Measurements from ENCODE around the gene OR10V1. TPM values are rescaled to one million over a fixed set of nuclear protein-coding genes. Genes with fewer than 3 reads are reported as not detected.

OR10V1 gene
- total and polyA plus RNA-seq, 9 of the 15 experiments (the other 6 are each of a cell fraction or from before 2014, with no cell fraction given), result not detected

DNA sequence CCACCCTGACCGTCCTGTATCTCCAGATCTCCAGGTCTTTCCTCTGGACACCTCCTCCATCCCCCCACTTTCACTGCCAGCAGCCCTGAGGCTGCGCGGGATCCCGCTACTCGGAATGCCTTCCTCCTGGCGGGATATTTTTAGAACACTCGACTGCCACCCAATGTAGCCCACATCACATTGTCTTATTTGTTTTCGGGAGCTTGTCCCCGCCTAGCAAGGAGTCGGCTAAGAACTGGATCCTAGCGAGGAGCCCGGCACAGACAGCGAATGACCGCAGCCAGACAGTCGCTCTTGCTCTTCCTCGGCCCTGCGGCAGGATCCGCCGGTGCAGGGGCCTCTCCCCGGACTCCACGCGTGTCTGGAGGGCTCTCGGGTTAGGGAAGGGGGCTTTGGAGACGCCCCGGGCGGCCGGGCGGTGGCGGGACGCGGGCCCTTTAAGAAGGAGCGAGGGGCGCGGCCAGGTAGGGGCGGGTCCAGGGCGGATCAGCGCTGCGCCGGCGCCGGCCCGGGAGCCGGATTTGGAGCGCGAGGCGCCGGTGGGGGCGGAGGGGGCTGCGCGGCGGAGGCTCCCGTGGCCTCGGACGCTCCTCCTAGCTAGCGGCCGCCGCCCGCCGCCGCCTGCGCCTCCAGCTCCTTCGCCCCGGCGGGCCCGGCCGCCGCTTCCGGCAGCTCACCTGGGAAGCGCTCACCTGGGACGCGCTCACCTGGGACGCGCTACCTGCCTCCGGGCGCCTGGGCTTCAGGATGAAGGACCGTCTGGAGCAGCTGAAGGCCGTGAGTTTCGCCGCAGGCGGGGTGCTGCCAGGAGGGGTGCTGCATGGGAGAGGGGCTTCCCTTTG lies 41.4 kb upstream of the OR10V1 start, which contains the start of gene STX3 (continued):
- TF ChIP-seq COPS2 (conservative IDR thresholded peaks at IDR 0.05) (no peak), ZNF212 (CRISPR knock-in tag; IDR thresholded peaks at IDR 0.05) (no peak), TOE1 (IDR thresholded peaks at IDR 0.05; ENCODE audit: borderline replicate concordance) (peak; percentile 57; the same call in 1 of the 2 replicates), TOE1 (CRISPR knock-in tag; IDR thresholded peaks at IDR 0.05; ENCODE audit: borderline replicate concordance, low read depth) (no peak), FOXJ2 (tag; IDR thresholded peaks at IDR 0.05) (no peak), MAFG (tag; conservative IDR thresholded peaks at IDR 0.05) (no peak), ATF1 (CRISPR knock-in tag; IDR thresholded peaks at IDR 0.05) (no peak), ATF1 (tag; IDR thresholded peaks at IDR 0.05) (no peak)
- TF ChIP-seq, protein P1, sequence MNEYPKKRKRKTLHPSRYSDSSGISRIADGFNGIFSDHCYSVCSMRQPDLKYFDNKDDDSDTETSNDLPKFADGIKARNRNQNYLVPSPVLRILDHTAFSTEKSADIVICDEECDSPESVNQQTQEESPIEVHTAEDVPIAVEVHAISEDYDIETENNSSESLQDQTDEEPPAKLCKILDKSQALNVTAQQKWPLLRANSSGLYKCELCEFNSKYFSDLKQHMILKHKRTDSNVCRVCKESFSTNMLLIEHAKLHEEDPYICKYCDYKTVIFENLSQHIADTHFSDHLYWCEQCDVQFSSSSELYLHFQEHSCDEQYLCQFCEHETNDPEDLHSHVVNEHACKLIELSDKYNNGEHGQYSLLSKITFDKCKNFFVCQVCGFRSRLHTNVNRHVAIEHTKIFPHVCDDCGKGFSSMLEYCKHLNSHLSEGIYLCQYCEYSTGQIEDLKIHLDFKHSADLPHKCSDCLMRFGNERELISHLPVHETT (CRISPR knock-in tag; conservative IDR thresholded peaks at IDR 0.05 in 1 of 2, IDR thresholded peaks at IDR 0.05 in 1 of 2), result peak in 1 of 2 experiments; percentile 72; a peak in 1 of 4 replicates
- TF ChIP-seq, protein P2, sequence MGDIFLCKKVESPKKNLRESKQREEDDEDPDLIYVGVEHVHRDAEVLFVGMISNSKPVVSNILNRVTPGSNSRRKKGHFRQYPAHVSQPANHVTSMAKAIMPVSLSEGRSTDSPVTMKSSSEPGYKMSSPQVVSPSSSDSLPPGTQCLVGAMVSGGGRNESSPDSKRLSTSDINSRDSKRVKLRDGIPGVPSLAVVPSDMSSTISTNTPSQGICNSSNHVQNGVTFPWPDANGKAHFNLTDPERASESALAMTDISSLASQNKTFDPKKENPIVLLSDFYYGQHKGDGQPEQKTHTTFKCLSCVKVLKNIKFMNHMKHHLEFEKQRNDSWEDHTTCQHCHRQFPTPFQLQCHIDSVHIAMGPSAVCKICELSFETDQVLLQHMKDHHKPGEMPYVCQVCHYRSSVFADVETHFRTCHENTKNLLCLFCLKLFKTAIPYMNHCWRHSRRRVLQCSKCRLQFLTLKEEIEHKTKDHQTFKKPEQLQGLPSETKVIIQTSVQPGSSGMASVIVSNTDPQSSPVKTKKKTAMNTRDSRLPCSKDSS (IDR thresholded peaks at IDR 0.05; ENCODE audit: low read depth, partially characterized antibody), result no peak
- TF ChIP-seq, protein P3, sequence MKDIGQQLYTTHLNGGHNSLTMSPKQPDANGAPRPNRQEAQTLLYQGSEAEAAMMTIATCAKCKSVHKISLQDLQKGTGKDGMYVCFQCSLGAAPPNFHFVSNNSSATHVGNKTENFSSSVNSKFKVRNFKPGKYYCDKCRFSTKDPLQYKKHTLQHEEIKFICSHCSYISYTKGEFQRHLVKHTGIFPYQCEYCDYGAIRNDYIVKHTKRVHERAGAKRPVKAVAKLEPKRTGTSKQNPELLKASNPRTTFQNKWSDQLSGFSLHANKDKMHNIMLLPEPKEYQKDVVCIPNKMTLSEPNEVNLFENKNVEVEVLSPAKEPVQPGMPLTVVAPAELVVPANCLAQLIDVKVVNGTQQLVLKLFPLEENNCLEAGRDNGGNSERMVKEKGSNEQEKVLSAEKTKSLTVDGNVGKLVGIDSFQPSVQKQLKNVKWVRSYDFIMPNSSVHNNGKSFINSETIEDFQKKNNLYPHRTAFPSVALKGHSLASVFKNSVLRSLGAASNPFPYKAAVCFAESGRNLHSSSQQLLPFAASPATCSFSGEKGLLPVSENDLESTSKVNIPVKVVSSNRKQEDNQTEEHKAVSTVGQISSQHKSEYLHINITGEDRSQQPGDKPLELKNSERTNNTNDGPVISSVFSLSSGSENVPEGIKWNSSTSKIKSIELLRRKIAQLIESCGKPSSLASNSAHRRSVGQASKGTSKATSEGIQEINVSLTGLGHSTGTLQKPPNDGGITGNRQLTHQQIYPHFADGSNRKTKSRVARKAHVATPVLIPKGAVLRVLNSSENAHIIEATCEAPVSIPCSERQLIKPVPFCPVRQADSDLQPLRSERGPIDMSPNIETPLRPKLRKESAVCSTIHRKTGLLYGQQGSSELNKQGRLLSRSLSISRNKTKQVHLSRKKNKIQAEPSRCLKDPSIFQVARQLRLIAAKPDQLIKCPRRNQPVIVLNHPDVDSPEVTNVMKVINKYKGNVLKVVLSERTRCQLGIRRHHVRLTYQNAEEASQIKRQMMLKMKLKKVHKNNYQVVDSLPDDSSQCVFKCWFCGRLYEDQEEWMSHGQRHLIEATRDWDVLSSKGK (CRISPR knock-in tag; IDR thresholded peaks at IDR 0.05), result no peak
- TF ChIP-seq, protein P4, sequence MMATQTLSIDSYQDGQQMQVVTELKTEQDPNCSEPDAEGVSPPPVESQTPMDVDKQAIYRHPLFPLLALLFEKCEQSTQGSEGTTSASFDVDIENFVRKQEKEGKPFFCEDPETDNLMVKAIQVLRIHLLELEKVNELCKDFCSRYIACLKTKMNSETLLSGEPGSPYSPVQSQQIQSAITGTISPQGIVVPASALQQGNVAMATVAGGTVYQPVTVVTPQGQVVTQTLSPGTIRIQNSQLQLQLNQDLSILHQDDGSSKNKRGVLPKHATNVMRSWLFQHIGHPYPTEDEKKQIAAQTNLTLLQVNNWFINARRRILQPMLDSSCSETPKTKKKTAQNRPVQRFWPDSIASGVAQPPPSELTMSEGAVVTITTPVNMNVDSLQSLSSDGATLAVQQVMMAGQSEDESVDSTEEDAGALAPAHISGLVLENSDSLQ (IDR thresholded peaks at IDR 0.05), result no peak
- TF ChIP-seq, protein P5, sequence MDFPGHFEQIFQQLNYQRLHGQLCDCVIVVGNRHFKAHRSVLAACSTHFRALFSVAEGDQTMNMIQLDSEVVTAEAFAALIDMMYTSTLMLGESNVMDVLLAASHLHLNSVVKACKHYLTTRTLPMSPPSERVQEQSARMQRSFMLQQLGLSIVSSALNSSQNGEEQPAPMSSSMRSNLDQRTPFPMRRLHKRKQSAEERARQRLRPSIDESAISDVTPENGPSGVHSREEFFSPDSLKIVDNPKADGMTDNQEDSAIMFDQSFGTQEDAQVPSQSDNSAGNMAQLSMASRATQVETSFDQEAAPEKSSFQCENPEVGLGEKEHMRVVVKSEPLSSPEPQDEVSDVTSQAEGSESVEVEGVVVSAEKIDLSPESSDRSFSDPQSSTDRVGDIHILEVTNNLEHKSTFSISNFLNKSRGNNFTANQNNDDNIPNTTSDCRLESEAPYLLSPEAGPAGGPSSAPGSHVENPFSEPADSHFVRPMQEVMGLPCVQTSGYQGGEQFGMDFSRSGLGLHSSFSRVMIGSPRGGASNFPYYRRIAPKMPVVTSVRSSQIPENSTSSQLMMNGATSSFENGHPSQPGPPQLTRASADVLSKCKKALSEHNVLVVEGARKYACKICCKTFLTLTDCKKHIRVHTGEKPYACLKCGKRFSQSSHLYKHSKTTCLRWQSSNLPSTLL (IDR thresholded peaks at IDR 0.05), result peak; percentile 74; the same call in 1 of the 2 replicates
